Epithelial cell of proximal tubule (primary cell): ENCODE measurements around the gene VOPP1. TPM values are rescaled to one million over a fixed set of nuclear protein-coding genes. Genes with fewer than 3 reads are reported as not detected.

Experiments
- DNase-seq: peaks from one replicate; pipeline ENCODE4 v3.0.0-alpha.2; 2011; ENCODE audit warnings: low read depth
- H3K4me3 ChIP-seq: 2 replicates; pipeline ENCODE4 v1.5.1; 2011; ENCODE audit warnings: low read depth, mild to moderate bottlenecking, low read length
- total RNA-seq: library from RNA; depleted of rRNA; stranded (reverse); fragments of >200 nt; gene quantifications from 2 replicates; pipeline ENCODE4 v1.2.3, GENCODE V29; 2015
- TF ChIP-seq, protein P1 (sequence below): conservative IDR thresholded peaks from 2 replicates; pipeline ENCODE4 v1.5.1; 2012; ENCODE audit warnings: low read depth, mild to moderate bottlenecking, low read length

Gene VOPP1
- total RNA-seq, 1 donor from 2014 or later = 98.3 TPM

- no peak for DNase-seq
- TF ChIP-seq, protein P1, sequence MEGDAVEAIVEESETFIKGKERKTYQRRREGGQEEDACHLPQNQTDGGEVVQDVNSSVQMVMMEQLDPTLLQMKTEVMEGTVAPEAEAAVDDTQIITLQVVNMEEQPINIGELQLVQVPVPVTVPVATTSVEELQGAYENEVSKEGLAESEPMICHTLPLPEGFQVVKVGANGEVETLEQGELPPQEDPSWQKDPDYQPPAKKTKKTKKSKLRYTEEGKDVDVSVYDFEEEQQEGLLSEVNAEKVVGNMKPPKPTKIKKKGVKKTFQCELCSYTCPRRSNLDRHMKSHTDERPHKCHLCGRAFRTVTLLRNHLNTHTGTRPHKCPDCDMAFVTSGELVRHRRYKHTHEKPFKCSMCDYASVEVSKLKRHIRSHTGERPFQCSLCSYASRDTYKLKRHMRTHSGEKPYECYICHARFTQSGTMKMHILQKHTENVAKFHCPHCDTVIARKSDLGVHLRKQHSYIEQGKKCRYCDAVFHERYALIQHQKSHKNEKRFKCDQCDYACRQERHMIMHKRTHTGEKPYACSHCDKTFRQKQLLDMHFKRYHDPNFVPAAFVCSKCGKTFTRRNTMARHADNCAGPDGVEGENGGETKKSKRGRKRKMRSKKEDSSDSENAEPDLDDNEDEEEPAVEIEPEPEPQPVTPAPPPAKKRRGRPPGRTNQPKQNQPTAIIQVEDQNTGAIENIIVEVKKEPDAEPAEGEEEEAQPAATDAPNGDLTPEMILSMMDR = no peak
- H3K4me3 ChIP-seq = no peak overlapping the region
Measured at GRCh38 chr7:55504093-55504859, 68.0 kb downstream of the VOPP1 start.

GRCh38 chr7:55502858-55503440 lies 69.4 kb downstream of the VOPP1 start:
- TF ChIP-seq, protein P1 = no peak
- no peak overlapping the region for H3K4me3 ChIP-seq
- no peak for DNase-seq

- DNase-seq = no peak
- H3K4me3 ChIP-seq = no peak overlapping the region
- TF ChIP-seq, protein P1 = no peak
Measured at GRCh38 chr7:55502124-55502857, 70.0 kb downstream of the VOPP1 start.

GRCh38 chr7:55501611-55502010 lies 70.7 kb downstream of the VOPP1 start:
- no peak for DNase-seq
- TF ChIP-seq, protein P1 = no peak
- H3K4me3 ChIP-seq = no peak overlapping the region

DNA sequence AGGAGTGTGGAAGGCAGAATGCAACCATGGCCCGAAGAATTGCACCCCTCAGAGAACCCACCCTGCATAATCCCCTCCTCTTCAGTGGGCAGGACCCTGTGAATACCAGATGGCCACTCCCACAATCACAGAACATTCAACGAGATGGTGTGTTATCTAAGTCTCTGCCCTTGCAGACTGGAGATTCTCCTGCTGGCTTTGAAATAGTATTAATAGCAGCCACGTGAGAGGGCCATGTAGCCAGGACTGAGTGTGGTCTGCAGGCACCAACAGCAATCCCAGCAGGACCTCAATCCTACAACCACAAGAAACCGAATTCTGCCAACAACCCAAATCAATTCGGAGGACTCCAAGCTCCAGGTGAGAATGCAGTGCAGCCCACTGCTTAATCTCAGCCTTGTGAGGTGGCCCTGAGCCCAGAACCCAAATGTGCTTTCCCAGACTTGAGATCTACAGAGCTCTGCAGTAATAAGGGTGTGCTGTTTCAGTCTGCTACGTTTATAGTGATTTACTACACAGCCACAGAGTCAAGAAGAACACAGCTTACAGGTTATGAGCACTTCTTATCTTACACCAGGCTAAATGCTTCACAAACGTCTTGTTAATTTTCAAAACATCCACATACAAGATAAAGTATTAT lies 72.1 kb downstream of the VOPP1 start:
- H3K4me3 ChIP-seq = no peak overlapping the region
- no peak for DNase-seq
- TF ChIP-seq, protein P1 = no peak

DNA sequence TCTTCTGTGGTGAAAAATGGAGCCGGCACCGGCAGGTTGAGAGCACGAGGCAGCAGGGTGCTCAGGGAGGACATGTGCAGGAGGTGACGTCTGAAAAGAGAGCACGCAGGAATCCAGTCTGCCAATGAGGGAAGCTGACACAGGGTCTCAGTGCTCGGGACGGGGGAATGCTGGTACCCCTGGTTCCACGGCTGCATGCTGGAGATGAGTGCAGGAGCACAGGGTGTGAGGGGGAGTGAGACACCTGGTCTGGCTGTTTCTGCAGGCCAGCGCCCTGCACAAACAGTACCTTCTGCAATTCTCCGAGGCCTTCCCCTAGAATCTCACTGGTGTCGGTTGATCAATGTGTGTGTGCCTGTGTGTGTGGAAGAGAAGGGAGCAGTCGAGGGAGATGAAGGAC lies 72.7 kb downstream of the VOPP1 start:
- no peak overlapping the region for H3K4me3 ChIP-seq
- no peak for DNase-seq
- TF ChIP-seq, protein P1 = no peak
